ENCODE measurements around the gene HMCN1.

The HMCN1 gene

GRCh38 chr1:185733818-185734735 lies at the start of gene HMCN1:
TSS of gene HMCN1 (plus strand) at chr1:185734391. CDS start at chr1:185734780, 389 bp downstream.
- no peak for DNase-seq

GRCh38 chr1:185686821-185687778 lies 47.1 kb upstream of the HMCN1 start:
- DNase-seq: no peak

GRCh38 chr1:185690527-185690926 lies 43.7 kb upstream of the HMCN1 start:
- no peak for DNase-seq

- no peak for DNase-seq
Measured at GRCh38 chr1:185693654-185694053, 40.5 kb upstream of the HMCN1 start.

GRCh38 chr1:185694081-185694480 lies 40.1 kb upstream of the HMCN1 start:
- no peak for DNase-seq

GRCh38 chr1:185695299-185695698 lies 38.9 kb upstream of the HMCN1 start:
- DNase-seq: no peak

GRCh38 chr1:185696422-185697150 lies 37.6 kb upstream of the HMCN1 start:
- no peak for DNase-seq

GRCh38 chr1:185699874-185700273 lies 34.3 kb upstream of the HMCN1 start:
- DNase-seq: no peak

- DNase-seq: no peak
Measured at GRCh38 chr1:185701650-185702049, 32.5 kb upstream of the HMCN1 start.

- no peak for DNase-seq
Measured at GRCh38 chr1:185704181-185704580, 30.0 kb upstream of the HMCN1 start.

GRCh38 chr1:185716095-185716494 lies 18.1 kb upstream of the HMCN1 start:
- DNase-seq: no peak

GRCh38 chr1:185719021-185719420 lies 15.2 kb upstream of the HMCN1 start:
- no peak for DNase-seq

- no peak for DNase-seq
Measured at GRCh38 chr1:185720633-185721272, 13.4 kb upstream of the HMCN1 start.

GRCh38 chr1:185721553-185721952 lies 12.6 kb upstream of the HMCN1 start:
- no peak for DNase-seq

- no peak for DNase-seq
Measured at GRCh38 chr1:185722098-185722497, 12.1 kb upstream of the HMCN1 start.

GRCh38 chr1:185727726-185728125 lies 6.5 kb upstream of the HMCN1 start:
- DNase-seq: no peak

GRCh38 chr1:185731446-185731845 lies 2.7 kb upstream of the HMCN1 start:
- DNase-seq: no peak

- no peak for DNase-seq
Measured at GRCh38 chr1:185732951-185733350, 1.2 kb upstream of the HMCN1 start.

- no peak for DNase-seq
Measured at GRCh38 chr1:185734929-185735700, 924 bp downstream of the HMCN1 start.

- no peak for DNase-seq
Measured at GRCh38 chr1:185735701-185736064, 1.5 kb downstream of the HMCN1 start.

- no peak for DNase-seq
Measured at GRCh38 chr1:185739967-185740366, 5.8 kb downstream of the HMCN1 start.

- no peak for DNase-seq
Measured at GRCh38 chr1:185741551-185741950, 7.4 kb downstream of the HMCN1 start.

Data from NCI-H1436 (cell line).